Measurements from ENCODE around the gene RNF144A.

DNA sequence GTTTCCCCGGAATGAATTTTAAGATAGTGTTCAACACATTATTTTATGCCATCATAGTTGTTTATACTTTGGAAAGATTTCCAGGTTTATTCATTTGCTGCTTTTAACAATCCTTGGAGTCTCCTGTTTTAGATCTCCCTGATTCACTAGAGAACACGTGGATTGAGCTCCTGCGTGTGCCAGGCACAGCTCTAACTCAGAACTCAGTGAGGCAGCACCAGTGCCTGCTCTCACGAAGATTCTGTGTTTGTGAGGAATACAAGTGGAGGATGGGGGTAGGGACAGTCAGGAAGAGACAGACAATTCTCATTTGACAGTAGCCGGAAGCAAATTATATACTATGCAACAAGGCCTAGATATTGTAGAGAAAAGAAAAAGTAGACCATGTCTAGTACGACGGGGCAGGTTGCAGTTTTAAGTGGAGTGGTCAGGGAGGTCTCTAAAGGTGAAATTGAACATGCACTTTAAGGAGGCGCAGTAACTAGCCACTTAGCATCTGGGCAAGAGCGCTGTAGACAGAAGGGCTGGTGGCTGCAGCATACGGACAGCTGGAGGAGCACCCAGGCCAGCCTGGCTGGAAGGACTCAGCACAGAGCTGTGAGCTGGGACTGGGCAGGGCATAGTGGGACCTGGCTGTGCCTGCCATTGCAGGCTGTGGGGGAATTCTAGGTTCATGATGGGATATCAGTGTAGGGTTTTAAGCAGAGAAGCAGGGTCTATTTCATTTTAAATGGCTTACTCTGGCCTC, 24.3 kb downstream of the RNF144A start:
- no peak for TF ChIP-seq ZSCAN29 (CRISPR knock-in tag; conservative IDR thresholded peaks at IDR 0.05)
- TF ChIP-seq IRF2 (CRISPR knock-in tag; IDR thresholded peaks at IDR 0.05): no peak
- no peak for TF ChIP-seq ZFP41 (CRISPR knock-in tag; IDR thresholded peaks at IDR 0.05; ENCODE audit: borderline replicate concordance)
- no peak for TF ChIP-seq ZNF232 (CRISPR knock-in tag; IDR thresholded peaks at IDR 0.05; ENCODE audit: borderline replicate concordance)
- no peak for TF ChIP-seq POLR2A (IDR thresholded peaks at IDR 0.05; ENCODE audit: insufficient read depth in 1 of 2, low read depth in 2 of 2, low read length in 2 of 2)
- no peak for TF ChIP-seq MLLT10 (CRISPR knock-in tag; IDR thresholded peaks at IDR 0.05)
- no peak for TF ChIP-seq CBX5 (CRISPR knock-in tag; IDR thresholded peaks at IDR 0.05; ENCODE audit: borderline replicate concordance)
- TF ChIP-seq, protein P1, sequence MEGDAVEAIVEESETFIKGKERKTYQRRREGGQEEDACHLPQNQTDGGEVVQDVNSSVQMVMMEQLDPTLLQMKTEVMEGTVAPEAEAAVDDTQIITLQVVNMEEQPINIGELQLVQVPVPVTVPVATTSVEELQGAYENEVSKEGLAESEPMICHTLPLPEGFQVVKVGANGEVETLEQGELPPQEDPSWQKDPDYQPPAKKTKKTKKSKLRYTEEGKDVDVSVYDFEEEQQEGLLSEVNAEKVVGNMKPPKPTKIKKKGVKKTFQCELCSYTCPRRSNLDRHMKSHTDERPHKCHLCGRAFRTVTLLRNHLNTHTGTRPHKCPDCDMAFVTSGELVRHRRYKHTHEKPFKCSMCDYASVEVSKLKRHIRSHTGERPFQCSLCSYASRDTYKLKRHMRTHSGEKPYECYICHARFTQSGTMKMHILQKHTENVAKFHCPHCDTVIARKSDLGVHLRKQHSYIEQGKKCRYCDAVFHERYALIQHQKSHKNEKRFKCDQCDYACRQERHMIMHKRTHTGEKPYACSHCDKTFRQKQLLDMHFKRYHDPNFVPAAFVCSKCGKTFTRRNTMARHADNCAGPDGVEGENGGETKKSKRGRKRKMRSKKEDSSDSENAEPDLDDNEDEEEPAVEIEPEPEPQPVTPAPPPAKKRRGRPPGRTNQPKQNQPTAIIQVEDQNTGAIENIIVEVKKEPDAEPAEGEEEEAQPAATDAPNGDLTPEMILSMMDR (CRISPR knock-in tag; IDR thresholded peaks at IDR 0.05): no peak
- TF ChIP-seq THYN1 (CRISPR knock-in tag; IDR thresholded peaks at IDR 0.05; ENCODE audit: borderline replicate concordance, low read depth): no peak
- TF ChIP-seq JUND (CRISPR knock-in tag; IDR thresholded peaks at IDR 0.05): no peak
- TF ChIP-seq SP2 (CRISPR knock-in tag; IDR thresholded peaks at IDR 0.05): no peak

Measured in HepG2 (cell line).